SW 1271 (cell line): Measurements from ENCODE around the gene SIAE.
A peak's percentile ranks its signal among the peaks of the same experiment; 100 is the strongest.
"Not testable (repeated sequence)": the region's sequence is repeated elsewhere in the genome, so short reads cannot be mapped to it uniquely, and the experiment has no call there.

Experiments
- DNase-seq, 2 experiments: peaks; one replicate each; lab custom pipeline; 2025; lab: John Stamatoyannopoulos, UW

The SIAE gene

DNA sequence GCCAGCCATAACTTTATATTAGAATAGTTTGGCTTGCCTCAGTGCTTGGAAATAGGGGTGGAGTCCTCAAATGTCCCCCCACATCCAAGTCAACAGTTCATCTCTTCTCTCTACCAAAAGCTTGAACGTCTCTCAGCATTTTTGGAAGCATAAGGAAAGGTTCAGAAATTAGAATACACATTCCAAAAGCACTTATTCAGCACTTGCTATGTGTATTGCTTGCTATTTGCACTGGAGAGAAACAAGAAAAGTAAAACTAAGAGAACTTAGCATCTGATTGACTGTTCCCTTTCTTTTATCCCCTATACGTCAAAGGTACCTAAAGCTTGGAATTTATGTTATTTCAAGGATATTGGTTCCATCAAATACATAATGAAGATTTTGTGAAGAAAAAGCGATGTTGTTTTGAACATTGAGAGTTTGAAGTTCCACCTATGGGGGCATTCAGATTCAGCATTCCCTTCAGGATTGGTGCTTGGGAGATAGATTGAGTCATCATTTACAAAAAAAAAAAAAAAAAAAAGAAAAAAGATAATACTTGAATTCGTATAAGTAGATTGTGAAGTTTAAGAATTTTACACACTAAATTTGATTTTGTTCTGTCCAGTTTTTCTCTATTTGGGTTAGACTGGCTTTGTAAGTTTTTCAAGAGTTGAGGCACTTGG lies 49.5 kb downstream of the SIAE start:
- no peak for DNase-seq

DNA sequence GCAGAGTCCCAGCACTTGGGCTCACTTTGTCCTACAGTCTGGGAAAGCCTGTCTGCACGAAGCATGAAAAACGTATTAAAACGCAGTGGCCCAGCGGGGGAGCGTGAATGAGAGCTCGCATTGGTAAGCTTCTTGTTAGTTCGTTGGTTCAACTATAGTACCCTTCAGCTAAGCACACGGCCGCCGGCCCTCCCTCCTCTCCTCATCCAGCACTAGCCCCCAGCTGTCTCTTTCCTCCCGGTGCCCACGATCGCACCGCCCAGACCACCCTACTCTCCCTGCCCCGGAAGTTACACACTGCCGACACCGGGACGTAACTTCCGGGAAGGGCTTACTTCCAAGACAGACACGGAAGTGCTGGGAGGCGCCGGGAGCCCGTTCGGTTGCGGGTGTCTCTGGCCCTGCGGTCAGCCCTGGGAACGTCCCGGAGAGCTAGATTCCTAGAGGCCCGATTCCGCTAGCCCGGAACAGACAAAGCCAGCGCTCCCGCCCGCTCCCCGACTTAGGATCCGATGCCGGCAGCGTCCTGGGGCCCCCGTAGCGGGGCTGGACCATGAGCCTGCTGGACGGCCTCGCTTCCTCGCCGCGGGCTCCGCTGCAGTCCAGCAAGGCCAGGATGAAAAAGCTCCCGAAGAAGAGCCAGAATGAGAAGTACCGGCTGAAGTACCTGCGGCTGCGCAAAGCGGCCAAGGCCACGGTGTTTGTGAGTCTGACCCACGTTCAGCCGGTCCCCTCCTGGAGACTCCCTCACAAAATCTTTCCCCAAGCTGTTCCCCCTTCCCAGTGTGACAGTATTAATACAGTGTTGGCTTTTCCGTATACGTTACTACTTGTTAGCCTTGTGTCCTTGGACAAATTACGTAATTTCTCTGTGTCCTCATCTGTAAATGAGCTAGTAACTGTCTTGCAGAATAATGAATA lies 50.7 kb downstream of the SIAE start, which contains the start of gene TBRG1:
Gene TBRG1, plus strand, starts transcription at position 334 of the 921 bp plus-strand sequence. Its CDS starts 220 bp downstream, at position 554.
- DNase-seq = peak; percentile 66 to 84

DNA sequence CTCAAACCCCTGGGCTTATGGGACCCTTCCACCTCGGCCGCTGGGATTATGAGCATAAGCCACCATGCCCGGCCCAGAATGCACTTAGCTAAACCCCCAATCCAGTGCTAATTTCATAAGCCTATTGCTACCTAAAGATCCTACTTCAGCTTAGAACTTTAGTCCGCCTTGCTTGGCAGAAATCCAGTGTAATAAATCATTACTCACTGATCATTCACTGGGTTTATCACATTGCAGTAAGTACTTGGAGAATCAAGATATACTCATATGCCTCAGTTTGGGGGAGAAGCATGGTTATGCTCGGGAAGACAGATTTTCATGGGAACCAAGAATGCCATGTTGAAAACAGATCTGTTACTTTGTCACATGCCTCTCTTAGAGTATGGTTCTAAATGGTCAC lies 54.7 kb downstream of the SIAE start:
- no peak for DNase-seq

DNA sequence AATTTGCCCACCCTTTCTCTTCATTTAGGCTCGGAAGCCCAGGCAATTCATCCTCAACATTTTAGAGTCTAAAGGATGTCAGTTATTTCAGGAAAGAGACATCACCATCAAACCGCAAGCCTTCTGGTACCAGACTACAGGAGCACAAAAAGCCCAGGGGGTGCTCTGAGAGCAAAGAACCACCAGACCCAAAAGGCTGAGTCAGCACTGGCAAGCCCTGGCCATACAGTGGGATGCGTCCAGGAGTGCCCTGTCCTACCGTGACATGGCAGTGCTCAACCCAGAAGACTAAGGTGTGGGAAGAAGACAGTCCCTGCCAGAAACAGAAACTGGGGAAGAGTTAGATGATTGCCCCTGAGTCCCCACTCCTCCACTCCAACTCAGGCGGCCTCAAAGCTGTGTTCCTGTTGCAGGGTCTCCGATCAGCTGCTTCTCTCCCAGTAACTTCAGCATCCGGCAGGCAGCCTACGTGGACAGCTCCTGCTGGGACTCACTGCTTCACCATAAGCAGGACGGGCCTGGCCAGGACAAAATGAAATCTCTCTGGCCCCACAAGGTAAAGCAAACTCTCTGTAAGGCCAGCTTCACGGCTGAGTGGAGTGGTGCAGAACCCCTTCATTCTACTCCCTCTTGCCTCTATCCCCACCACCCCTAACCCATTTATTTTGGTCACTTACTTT lies 60.8 kb downstream of the SIAE start:
- no peak for DNase-seq

DNA sequence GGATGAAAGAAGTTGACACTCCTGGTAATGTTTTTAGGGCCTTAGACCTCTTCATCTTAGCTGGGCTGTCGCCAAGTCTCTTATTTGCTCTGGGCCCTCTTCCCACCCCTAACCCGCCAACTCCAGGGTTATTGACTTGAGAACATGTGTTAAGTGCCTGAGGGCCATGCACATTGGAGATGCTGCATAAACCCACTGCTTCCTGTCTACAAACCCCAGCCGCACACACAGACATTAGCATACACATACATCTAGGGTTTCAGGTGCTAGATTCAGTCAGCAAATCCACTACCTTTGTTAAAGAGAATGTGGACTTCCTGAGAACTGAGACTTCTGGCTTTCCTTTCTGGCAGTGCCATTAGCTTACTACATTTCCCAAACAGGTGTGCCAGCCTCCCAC lies 61.5 kb downstream of the SIAE start:
- DNase-seq = no peak

DNA sequence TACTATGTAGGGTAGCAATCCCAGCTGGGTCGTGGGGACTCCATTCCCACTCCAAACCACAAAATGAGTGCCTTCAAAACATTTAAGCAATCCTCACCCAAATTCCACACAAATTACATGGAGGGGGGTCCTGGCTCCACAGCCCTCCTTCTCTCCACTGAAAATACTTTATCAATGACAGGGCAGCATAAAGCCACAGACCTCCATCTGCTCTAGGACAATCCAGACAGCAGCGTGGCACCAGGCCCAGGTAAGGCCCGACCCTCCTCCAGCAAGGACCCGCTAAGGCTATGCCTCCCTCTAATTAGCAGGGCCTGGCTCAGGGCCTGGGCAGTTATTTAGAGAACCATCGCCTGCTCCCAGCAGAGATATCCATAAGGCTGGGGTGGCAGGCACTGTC lies 62.5 kb downstream of the SIAE start, which contains the start of gene PANX3:
Gene PANX3, plus strand, starts transcription at position 365 of the 400 bp plus-strand sequence. CDS start 129 bp downstream, outside the sequence.
- DNase-seq = no peak

DNA sequence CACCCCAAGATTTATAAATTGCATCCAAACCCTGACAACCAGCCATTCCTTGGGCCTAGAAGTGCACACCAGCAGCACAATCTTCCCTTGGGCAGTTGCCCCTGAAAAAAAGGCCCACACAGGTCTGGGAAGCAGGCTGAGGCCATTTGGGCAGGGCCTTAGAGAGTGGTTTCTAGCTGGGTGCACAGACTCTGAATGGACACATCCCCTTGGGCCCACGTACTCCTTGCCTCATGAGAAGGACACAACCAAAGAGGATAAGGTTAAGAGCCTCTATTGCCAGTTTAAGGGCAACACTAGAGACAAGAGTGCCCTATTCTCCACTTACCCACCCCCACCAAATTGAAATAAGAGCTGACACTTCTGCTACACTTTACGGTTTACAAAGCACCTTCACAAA lies 63.2 kb downstream of the SIAE start:
- DNase-seq = no peak

DNA sequence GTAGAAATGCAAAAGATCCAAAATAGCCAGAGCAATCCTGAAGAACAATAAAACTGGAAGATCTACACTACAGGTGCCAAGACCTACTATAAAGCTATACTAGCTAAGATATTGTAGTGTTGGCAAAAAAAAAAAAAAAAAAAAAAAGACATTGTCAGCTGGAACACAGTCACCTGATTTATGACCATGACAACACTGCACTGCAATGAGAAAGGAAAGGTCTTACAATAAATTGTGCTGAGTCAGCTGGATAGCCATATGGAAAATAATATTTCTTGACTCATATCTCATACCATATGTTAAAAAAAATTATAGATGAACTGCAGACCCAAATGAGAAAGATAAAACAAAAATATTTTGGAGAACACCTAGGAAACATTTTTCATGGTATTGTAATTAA lies 65.4 kb downstream of the SIAE start:
- DNase-seq = no peak

DNA sequence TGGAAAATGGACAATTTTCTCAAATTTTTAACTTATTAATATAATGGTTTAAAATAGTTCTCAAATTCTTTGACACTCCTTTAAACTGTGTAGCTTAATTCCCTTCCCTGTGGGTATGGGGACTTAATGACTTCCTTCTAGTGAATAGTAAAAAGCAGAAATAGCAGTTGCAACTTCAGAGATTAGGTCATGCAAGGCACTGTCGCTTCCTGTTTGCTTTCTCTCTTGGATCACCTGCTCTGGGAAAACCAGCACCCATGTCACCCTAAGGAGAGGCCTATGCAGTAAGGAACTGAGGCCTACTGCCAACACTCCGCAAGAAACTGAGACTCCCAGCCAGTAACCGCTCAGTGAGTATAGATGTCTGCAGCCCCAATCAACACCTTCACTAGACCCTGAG lies 67.8 kb downstream of the SIAE start:
- no peak for DNase-seq

DNA sequence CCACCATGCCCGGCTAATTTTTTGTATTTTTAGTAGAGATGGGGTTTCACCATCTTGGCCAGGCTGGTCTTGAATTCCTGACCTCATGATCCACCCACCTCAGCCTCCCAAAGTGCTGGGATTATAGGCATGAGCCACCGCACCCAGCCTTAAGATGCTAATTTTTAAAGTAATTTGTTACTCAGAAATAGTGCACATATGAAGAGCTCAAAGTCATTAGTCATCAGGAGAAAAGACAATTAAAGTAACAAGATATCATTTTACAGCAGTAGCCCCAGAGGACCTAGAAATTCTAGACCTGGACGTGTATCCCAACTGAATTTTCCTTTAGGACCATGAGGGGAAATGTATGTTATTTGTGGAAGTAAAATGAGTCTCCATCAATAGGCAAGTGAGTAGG lies 70.8 kb downstream of the SIAE start:
- not testable (repeated sequence) for DNase-seq

DNA sequence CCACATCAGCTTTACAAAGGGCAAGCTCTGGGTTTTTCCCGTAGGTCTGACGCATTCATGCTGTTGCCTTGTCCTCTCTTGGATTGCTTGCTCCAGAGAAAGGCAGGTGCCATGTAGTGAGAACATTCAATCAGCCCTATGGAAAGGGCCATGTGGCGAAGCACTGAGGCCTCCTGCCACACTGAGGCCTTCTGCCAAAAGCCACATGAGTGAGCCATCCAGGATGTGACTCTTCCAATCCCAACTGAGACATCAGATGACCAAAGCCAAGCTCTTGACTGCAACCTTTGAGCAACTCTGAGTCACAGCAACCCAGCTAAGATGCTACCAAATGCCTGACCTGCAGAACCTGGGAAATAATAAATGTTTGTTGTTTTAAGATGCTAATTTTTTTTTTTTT lies 71.3 kb downstream of the SIAE start:
- no peak for DNase-seq

DNA sequence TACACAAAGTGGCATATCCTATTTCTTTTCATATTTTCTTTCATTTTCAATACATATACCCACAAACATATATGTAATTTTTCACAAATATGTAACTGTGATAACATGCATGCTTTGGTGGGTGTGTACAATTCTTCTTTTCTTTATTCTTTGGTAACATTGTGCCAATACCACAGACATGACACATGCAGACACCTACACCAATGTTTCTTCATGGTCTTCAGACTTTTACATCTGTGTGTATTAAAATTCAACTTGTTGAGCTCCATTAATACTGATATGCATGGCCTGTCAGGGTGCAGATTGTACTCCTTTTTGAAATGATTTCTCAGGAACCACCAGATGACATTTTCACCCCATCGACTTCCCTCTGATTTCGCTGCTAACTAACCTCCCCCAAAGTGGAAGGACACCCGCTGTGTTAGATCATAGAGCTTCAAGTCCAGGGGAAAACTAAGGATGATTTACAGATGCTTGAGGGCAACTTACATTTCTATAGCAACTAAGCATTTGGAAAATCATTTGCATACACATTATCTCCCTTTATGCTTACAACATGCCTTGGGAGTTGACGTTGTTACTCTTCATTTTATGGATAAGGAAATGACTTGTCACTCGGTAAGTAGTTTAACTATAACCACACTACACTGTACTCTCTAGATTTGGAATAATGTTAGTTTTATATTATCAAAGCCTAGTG lies 72.8 kb downstream of the SIAE start:
- no peak for DNase-seq

DNA sequence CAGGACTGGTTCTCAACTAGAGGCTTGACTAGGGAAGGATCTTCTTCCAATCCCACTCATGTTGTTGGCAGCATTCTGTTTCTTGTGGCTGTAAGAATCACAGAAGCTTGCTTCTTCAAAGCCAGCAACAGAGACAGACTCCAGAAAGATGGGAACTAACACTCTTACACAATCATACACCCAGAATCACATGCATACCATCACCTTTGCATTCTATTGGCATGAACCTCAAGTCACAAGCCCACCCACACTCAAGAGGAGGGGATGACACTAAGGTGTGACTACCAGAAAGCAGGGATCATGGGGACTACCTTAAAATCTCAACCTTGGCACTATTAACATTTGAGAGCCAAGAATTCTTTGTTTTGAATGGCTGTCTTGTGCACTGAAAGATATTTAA lies 75.9 kb downstream of the SIAE start:
- DNase-seq = no peak

DNA sequence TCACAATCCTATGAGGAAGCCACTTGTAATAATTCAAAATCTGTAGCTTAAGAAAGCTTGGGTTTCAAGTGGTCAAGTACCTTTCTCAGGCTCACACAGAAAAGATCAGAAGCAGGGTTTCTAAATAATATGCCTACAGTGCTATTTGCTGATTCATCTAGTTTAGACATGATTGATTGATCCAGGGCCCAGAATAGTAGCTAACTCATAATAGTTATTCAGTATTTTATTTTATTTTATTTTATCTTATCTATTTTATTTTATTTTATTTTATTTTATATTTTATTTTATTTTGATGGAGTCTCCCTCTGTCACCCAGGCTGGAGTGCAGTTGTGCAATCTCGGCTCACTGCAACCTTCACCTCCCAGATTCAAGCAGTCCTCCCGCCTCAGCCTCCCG lies 78.2 kb downstream of the SIAE start:
- no peak for DNase-seq

DNA sequence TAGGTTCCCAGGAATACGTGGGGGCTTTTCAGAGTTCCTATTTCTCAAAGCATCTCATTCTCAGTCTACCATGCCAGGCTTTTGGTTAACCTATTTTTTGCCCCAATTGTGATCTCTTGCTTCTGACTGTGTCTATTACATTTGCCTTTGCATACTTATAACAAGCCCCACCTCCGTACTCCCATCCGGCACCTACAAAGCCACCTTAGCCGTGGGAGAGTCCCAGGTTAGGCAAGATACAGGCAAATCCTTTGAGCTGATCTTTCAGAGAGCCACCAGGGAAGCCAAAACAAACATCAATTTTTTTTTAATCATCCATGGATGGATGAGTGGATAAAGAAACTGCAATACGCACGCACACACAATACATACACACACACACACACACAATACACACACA lies 80.9 kb downstream of the SIAE start:
- DNase-seq = no peak

DNA sequence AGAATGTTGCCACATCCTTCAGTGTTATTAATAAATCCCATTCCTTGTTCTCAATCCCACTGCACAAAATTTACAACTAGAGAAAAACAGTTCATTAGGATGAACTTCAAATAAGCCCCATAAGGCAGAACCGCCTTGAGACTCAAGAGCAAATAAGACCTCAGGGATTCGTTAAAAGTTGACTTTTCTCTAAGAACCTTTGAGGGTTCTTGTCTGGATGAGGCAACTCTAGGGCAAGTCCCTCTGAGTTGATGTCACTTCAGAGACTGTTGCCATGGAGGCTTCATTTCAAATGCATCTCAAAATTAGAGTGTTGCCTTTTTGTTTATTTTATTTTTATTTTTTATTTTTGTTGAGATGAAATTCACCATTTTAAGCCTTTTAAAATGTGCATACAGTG lies 82.1 kb downstream of the SIAE start:
- no peak for DNase-seq

DNA sequence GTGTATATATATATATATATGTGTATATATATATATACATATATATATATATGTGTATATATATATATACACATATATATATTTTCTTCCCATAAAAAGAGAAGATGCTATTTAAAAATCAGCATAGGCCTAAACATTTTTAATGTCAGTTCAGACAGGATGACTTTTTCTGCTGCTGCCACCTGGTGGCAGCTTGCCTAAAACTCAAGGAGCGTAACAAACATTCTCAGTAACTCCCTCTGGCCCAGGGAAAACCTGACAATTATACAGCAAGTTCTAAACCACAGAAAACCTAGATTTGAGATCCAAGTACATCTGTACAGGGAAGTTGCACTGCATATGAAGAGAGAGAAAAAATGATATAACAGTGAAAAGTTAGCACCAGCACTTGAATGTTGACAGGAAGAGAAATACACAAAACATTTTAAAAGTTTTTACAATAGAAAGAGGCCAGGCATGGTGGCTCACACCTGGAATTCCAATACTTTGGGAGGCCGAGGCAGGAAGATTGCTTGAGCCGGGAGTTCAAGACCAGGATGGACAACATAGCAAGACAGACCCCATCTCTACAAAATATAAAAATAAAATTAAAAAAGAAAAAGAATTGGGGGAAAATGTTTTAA lies 87.2 kb downstream of the SIAE start:
- peak; percentile 9 to 58 for DNase-seq

DNA sequence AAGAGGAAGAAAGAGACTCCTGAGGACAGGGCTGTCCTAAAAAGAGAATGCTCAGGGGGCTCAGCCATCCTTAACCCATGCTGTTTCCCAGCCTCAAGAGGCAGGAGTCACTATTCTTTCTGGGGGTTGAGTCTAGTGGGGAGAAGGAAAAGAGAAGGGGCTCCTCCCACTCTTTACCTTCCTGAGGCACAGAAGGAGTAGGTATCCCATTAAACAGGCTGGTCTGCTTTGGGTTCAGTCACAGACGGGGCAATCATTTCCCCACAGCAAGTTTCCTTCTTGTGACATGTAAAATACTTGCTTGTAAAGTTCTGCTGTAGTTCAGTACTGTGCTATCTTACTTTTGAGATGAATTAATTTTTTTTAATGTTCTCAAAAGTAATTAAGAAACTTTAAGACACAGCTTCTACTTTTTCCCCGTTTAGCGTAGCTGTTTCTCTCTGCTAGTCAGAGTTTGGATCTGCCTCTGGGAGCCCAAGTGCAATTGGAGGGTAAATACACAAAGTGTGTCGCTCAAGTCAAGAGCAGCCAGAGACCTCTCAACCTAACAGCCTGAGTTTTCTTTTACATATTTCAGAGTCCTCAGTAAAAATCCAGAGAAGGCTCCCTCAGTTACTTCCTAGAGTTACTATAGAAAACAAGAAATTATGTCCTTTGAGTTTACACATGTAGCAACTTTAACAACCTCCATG lies 88.7 kb downstream of the SIAE start:
- DNase-seq = no peak

DNA sequence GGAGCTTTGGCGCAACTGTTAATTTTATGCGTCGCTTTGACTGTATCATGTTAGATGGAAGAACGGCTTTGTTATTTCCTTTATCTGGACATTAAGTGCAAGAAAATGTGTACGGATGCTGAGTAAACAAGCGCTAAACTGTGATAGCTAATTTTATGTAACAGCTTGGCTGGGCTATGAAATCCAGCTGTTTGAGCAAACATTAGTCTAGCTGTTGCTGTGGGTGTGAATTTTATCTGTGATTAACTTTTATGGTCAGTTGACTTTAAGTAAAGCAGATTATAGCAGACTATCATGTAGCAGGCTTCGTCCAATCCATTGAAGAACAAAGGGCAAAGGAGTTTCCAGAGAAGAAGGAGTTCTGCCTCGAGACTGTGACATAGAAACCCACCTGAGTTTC lies 89.8 kb downstream of the SIAE start:
- no peak for DNase-seq
